Endodermal cell (in vitro differentiated cells): ENCODE measurements around the gene ACADL. TPM values are rescaled to one million over a fixed set of nuclear protein-coding genes. Genes with fewer than 3 reads are reported as not detected.

Source experiments
- DNase-seq: peaks from one replicate; pipeline ENCODE4 v3.0.0-alpha.2; 2017
- H3K27ac ChIP-seq: 2 replicates; pipeline ENCODE4 v1.5.1; 2013; ENCODE audit warnings: mild to moderate bottlenecking, low read depth, low read length, moderate library complexity
- H3K27me3 ChIP-seq: 2 replicates; pipeline ENCODE4 v1.6.1; 2013; ENCODE audit warnings: mild to moderate bottlenecking, low read length, moderate library complexity; ENCODE audit not compliant: insufficient read depth, control insufficient read depth, poor library complexity, severe bottlenecking
- H3K36me3 ChIP-seq: 2 replicates; pipeline ENCODE4 v1.7.0; 2013; ENCODE audit warnings: mild to moderate bottlenecking, low read length, moderate library complexity; ENCODE audit not compliant: control insufficient read depth, insufficient read depth
- H3K4me1 ChIP-seq: one replicate; pipeline ENCODE4 v1.7.0; 2013; ENCODE audit warnings: low read length; ENCODE audit not compliant: control insufficient read depth, insufficient read depth
- H3K4me3 ChIP-seq: 2 replicates; pipeline ENCODE4 v1.5.1; 2013; ENCODE audit warnings: mild to moderate bottlenecking, low read length, moderate library complexity
- H3K9ac ChIP-seq: 2 replicates; pipeline ENCODE4 v1.6.1; 2013; ENCODE audit warnings: mild to moderate bottlenecking, low read length, moderate library complexity; ENCODE audit not compliant: poor library complexity, severe bottlenecking; ENCODE audit errors: extremely low read depth
- H3K9me3 ChIP-seq: 2 replicates; pipeline ENCODE4 v1.6.1; 2013; ENCODE audit warnings: mild to moderate bottlenecking, low read length, moderate library complexity; ENCODE audit not compliant: control insufficient read depth
- H3K27ac Mint-ChIP-seq: 2 replicates; pipeline ENCODE4 v1.8.0; 2020; ENCODE audit warnings: mixed read lengths
- H3K27me3 Mint-ChIP-seq: 2 replicates; pipeline ENCODE4 v1.8.0; 2021; ENCODE audit warnings: mild to moderate bottlenecking, mixed read lengths; ENCODE audit not compliant: insufficient read depth
- H3K36me3 Mint-ChIP-seq: 2 replicates; pipeline ENCODE4 v1.8.0; 2020; ENCODE audit warnings: low read depth, mixed read lengths
- H3K4me1 Mint-ChIP-seq: 2 replicates; pipeline ENCODE4 v1.8.0; 2020; ENCODE audit warnings: mixed read lengths
- H3K4me3 Mint-ChIP-seq: 2 replicates; pipeline ENCODE4 v1.8.0; 2020; ENCODE audit warnings: mild to moderate bottlenecking, moderate library complexity, mixed read lengths
- H3K9me3 Mint-ChIP-seq: 2 replicates; pipeline ENCODE4 v1.8.0; 2020; ENCODE audit warnings: mild to moderate bottlenecking, mixed read lengths
- WGBS, 2 experiments: methylation state at CpG; one replicate each; pipeline versions ENCODE4 v1.1.5 to v1.1.7; 2013; ENCODE audit warnings: missing lambda C conversion rate in 2 of 2, mixed read lengths in 1 of 2; ENCODE audit not compliant: insufficient coverage in 1 of 2, insufficient read length in 1 of 2; 5-methylcytosine and 5-hydroxymethylcytosine counted together
- total RNA-seq, 2 donors: library from RNA; stranded (reverse); fragmentation: NEBNext Ultra II Directional in 1 of 2; extraction: Animal tissue kit (Norgen Biotek cat#: 25700) in 1 of 2; gene quantifications; 2 replicates in 1 of 2; 3 replicates in 1 of 2; pipeline ENCODE4 v1.2.1, GENCODE V29; 2021
- TF ChIP-seq, protein P1 (sequence below): fragments of 200-600 bp; sonication (generic); conservative IDR thresholded peaks from 2 replicates; pipeline ENCODE4 v1.5.0; 2021; ENCODE audit warnings: antibody characterized with exemption, mild to moderate bottlenecking

The ACADL gene
- total RNA-seq, 2 donors from 2014 or later: 0.66 to 1.1 TPM

DNA sequence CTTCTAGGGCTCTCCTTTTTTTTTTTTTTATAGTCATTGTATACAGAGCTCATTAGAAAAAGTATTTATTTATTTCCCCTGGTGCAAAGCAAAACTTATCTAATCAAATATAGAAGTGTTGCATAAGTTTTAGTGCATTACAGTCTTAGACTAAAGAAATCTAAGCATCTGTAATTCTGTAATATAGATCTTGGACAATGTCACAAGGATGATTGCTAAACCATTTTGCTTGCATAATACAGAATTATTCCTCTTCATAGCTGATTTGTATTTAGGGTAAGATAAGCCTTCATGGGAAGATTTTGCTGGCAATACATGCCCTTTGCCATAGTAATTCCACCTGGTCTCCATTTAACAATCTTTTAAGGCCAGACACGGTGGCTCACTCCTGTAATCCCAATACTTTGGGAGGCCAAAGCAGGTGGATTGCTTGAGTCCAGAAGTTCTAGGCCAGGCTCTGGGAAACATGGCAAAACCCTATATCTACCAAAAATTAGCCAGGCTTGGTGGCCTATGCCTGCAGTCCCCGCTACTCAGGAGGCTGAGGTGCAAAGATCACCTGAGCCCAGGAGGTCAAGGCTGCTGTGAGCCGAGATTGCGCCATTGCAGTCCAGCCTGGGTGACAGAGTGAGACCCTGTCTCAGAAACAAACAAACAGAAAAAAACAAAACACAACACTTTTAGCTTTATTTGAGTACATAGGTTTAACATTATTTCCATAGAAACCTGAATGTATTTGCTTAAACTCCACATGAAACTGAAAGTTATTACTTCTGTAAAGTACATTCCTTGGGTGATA is 2.2 kb upstream of the ACADL start:
- H3K27ac ChIP-seq: no peak overlapping the region

DNA sequence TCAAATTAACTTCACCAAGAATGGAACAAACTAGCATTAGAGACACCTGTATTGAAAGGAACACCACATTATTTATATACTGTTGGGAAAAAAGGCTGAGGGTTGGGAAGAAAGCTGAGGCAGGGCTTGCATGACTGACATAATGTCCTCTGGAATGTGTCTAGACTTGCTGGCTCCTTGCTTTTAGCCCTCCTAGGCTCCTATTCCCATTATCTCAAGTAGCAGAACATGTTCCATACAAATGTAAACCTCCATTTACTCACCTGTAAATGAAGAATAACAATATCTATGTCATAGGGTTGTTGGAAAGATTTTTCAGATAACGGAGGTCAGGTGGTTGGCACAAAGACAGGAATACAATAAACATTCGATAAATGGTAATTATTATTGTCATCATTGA is 976 bp upstream of the ACADL start:
- TF ChIP-seq, protein P1, sequence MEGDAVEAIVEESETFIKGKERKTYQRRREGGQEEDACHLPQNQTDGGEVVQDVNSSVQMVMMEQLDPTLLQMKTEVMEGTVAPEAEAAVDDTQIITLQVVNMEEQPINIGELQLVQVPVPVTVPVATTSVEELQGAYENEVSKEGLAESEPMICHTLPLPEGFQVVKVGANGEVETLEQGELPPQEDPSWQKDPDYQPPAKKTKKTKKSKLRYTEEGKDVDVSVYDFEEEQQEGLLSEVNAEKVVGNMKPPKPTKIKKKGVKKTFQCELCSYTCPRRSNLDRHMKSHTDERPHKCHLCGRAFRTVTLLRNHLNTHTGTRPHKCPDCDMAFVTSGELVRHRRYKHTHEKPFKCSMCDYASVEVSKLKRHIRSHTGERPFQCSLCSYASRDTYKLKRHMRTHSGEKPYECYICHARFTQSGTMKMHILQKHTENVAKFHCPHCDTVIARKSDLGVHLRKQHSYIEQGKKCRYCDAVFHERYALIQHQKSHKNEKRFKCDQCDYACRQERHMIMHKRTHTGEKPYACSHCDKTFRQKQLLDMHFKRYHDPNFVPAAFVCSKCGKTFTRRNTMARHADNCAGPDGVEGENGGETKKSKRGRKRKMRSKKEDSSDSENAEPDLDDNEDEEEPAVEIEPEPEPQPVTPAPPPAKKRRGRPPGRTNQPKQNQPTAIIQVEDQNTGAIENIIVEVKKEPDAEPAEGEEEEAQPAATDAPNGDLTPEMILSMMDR: no peak
- Histone ChIP-seq H3K4me3 (no peak overlapping the region), H3K4me1 (no peaks in the 10 kb centered on the region), H3K27ac (no peak overlapping the region), H3K9me3 (no peaks in the 10 kb centered on the region), H3K27me3 (peaks cover 36% of the 10 kb centered on the region), H3K36me3 (no peaks in the 10 kb centered on the region), H3K9ac (no peak overlapping the region)
- H3K9me3 Mint-ChIP-seq: no peaks in the 10 kb centered on the region
- no peaks in the 10 kb centered on the region for H3K36me3 Mint-ChIP-seq
- WGBS, 2 experiments: no CpG with 5 or more reads among the region's 2 CpGs
- H3K27ac Mint-ChIP-seq: no peak overlapping the region
- DNase-seq: no peak
- peaks cover 10% of the 10 kb centered on the region for H3K4me1 Mint-ChIP-seq
- H3K27me3 Mint-ChIP-seq: peaks cover 54% of the 10 kb centered on the region
- H3K4me3 Mint-ChIP-seq: peak overlapping the region; percentile 63

More for the DNA sequence above, 2.2 kb upstream of the ACADL start:
- Histone ChIP-seq H3K4me3 (no peak overlapping the region), H3K4me1 (no peaks in the 10 kb centered on the region), H3K9me3 (no peaks in the 10 kb centered on the region), H3K36me3 (no peaks in the 10 kb centered on the region), H3K9ac (no peak overlapping the region), H3K27me3 (peaks cover 36% of the 10 kb centered on the region)
- TF ChIP-seq, protein P1: no peak
- peaks cover 54% of the 10 kb centered on the region for H3K27me3 Mint-ChIP-seq
- H3K9me3 Mint-ChIP-seq: no peaks in the 10 kb centered on the region
- 93 to 100% methylated on average over 1 to 4 of the region's 4 CpGs for WGBS, 2 experiments
- H3K36me3 Mint-ChIP-seq: no peaks in the 10 kb centered on the region
- peaks cover 10% of the 10 kb centered on the region for H3K4me1 Mint-ChIP-seq
- H3K27ac Mint-ChIP-seq: no peak overlapping the region
- DNase-seq: no peak
- H3K4me3 Mint-ChIP-seq: no peak overlapping the region

DNA sequence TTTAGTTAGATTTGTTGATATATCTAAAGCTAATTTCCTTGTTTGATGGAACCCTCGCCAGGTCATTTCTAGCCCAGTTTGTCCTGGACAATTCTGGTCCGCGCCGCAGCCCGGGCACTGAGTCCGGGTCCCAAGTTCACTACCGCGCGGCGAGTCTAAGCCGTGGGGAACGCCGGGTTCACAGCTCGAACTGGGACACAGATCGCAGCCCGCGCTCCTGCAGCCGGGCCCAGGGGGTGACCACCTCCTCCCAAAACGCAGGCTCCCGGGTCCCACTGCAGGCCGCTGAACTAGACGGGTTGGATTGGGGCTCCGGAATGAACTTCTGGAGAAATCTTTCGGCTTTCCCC is 681 bp downstream of the ACADL start:
- peaks cover 54% of the 10 kb centered on the region for H3K27me3 Mint-ChIP-seq

More for the DNA sequence above, 681 bp downstream of the ACADL start:
- Histone ChIP-seq H3K36me3 (no peaks in the 10 kb centered on the region), H3K9me3 (no peaks in the 10 kb centered on the region), H3K27ac (no peak overlapping the region), H3K27me3 (peaks cover 36% of the 10 kb centered on the region), H3K4me1 (no peaks in the 10 kb centered on the region), H3K9ac (peak overlapping the region; percentile 34), H3K4me3 (peak overlapping the region; percentile 86)
- no peaks in the 10 kb centered on the region for H3K9me3 Mint-ChIP-seq
- peak overlapping the region; percentile 63 for H3K4me3 Mint-ChIP-seq
- TF ChIP-seq, protein P1: no peak
- H3K27ac Mint-ChIP-seq: no peak overlapping the region
- DNase-seq: no peak
- H3K4me1 Mint-ChIP-seq: peaks cover 10% of the 10 kb centered on the region
- H3K36me3 Mint-ChIP-seq: no peaks in the 10 kb centered on the region
- 21 to 30% methylated on average over 23 to 24 of the region's 24 CpGs for WGBS, 2 experiments
